ENCODE results near the gene INVS. TPM values are rescaled to one million over a fixed set of nuclear protein-coding genes. Genes with fewer than 3 reads are reported as not detected.

INVS gene
- total RNA-seq, 1 experiment from 2014 or later, result 21.1 TPM

GRCh38 chr9:100083448-100084127, 15.5 kb upstream of the INVS start:
- ChIA-PET CTCF (interaction anchor here (1.5 kb wide), 1 partner anchor 518 kb away, joined by 3 read pairs; no protein-coding TSS in a partner anchor), RAD21 (ENCODE audit: low non-redundant PET in 1 of 2, low total read pairs in 2 of 2, uncharacterized antibody in 2 of 2, unreplicated experiment in 2 of 2) (no interaction called here), POLR2A (no interaction called here)
- no TSS peak for BruUV-seq (replicated peaks)
- Histone ChIP-seq H4K20me1 (ENCODE audit: insufficient read depth) (peaks cover 12% of the 10 kb centered on the region; the same call in 1 of the 2 replicates), H3K9me2 (ENCODE audit: insufficient read depth) (no peaks in the 10 kb centered on the region), H2AFZ (ENCODE audit: low read depth, low read length, poor library complexity, severe bottlenecking) (no peak overlapping the region), H3K36me3 (ENCODE audit: control insufficient read depth in 1 of 2, insufficient read depth in 2 of 2, low read length in 2 of 2) (no peaks in the 10 kb centered on the region), H3K27me3 (ENCODE audit: insufficient read depth, low read length) (no peaks in the 10 kb centered on the region), H3K9ac (ENCODE audit: low read length) (no peak overlapping the region), H3K9me3 (ENCODE audit: control insufficient read depth in 1 of 2, insufficient read depth in 1 of 2, low read depth in 1 of 2, low read length in 2 of 2) (no peaks in the 10 kb centered on the region), H3K4me3 (replicated peaks in 1 of 2; ENCODE audit: low read depth in 1 of 2, low read length in 2 of 2) (no peak overlapping the region), H3K4me2 (ENCODE audit: low read length) (no peak overlapping the region), H3K4me1 (ENCODE audit: control insufficient read depth in 1 of 2, insufficient read depth in 2 of 2, low read length in 2 of 2) (no peaks in the 10 kb centered on the region), H3K79me2 (ENCODE audit: insufficient read depth, low read length) (peaks cover 78% of the 10 kb centered on the region), H3K27ac (ENCODE audit: low read depth, low read length) (no peak overlapping the region)
- intact Hi-C loops (cut with micrococcal nuclease), result no loop called here
- DNase-seq (ENCODE audit: low read depth, low spot score) (no peak), ATAC-seq (no peak)
- TF ChIP-seq JUND (IDR thresholded peaks at IDR 0.05) (no peak), REST (IDR thresholded peaks at IDR 0.05; ENCODE audit: low read depth) (no peak), ELF1 (IDR thresholded peaks at IDR 0.05; ENCODE audit: borderline replicate concordance, low read depth) (no peak), EGR1 (IDR thresholded peaks at IDR 0.05; ENCODE audit: low read depth) (no peak), CEBPB (IDR thresholded peaks at IDR 0.05; ENCODE audit: low read depth) (no peak), ZBTB33 (IDR thresholded peaks at IDR 0.05; ENCODE audit: extremely low read depth, insufficient replicate concordance, low read length) (no peak), SIN3A (IDR thresholded peaks at IDR 0.05; ENCODE audit: low read depth) (no peak)

All from HCT116 (cell line).